Islet of Langerhans (tissue), 1 donor: Measurements from ENCODE around the gene COMMD7.

Source experiments
- FAIRE-seq: peaks from one replicate; lab custom pipeline; 2011; peaks lifted over from hg19 to GRCh38; lab: Jason Lieb, UNC

COMMD7 gene

DNA sequence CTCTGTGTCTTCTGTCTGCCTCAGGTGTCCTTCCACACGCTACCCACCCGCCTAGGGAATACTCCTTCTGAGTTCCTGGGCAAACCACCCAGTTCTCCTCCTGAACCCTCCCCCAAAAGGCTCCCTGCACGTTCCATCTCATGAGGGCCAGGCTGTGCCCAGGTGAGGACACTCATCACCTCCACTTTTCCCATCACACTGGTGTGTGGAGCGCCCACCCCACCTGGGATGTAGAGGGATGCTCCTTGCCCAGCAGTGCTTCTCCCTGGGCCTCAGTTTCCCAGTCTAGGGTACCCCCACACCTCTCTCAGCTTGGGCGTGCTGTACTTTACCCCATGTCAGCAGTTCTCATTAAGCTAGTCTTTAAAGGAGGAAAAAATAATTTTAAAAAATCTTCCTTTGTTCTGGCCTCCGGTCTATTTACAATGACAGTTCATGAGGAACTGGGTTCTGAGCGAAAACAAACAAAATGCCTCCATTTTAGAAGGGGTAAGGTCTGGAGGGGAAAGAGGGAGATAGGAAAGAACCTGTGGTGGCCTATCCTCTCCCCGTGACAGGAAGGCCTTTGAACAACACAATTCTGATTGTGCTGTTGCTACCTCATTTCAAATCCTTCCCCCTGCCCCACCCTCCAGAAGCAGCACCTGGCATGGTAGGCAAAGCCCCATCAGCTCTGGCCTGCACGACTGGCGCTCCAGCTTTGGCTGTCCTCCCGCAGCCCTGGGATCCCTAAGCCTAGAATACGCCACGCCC is 67.9 kb downstream of the COMMD7 start:
- no peak for FAIRE-seq

DNA sequence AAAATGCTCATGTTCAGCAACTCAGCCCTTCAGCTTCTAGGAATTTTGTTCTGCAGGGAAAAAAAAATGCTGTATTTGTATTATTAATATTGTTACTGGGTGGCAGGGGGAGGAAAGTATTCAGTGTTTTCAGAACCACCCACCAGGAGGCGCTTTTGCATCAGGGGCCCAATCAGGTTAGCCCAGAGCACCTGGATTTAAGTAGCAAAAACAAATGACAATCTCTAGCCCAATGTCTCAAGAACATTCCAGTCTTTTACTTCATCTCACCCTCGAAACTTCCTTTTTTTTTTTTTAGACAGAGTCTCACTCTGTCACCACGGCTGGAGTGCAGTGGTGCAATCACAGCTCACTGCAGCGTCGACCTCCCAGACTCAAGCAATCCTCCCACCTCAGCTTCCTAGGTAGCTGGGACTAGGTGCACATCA is 68.9 kb downstream of the COMMD7 start:
- FAIRE-seq, result no peak

GRCh38 chr20:32672982-32673851 is 70.0 kb downstream of the COMMD7 start:
- no peak for FAIRE-seq

- FAIRE-seq, result no peak
Observed at GRCh38 chr20:32672394-32672981, 70.8 kb downstream of the COMMD7 start.

GRCh38 chr20:32670773-32671455 is 72.4 kb downstream of the COMMD7 start:
- no peak for FAIRE-seq

DNA sequence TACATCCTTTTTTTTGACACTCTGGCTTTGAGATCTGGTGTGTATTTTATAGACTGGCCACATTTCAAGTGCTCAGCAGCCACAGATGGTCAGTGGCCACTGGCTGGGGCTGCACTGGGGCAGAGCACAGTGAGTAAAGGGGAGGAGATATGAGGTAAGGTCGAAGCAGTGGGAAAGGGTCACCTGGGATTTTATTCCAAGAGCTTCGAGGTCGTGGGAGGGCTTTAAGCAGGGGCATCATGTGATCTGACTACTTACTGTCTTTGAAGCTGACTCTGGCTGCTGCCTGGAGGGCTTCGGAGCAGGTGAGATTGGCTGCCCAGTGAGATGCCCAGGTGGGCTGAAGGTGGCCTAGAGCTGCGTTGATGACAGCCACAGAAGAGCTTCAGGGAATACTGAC is 76.2 kb downstream of the COMMD7 start:
- FAIRE-seq, result no peak

- FAIRE-seq, result no peak
Observed at GRCh38 chr20:32664678-32665159, 78.5 kb downstream of the COMMD7 start.

- FAIRE-seq, result no peak
Observed at GRCh38 chr20:32664012-32664677, 79.1 kb downstream of the COMMD7 start.

DNA sequence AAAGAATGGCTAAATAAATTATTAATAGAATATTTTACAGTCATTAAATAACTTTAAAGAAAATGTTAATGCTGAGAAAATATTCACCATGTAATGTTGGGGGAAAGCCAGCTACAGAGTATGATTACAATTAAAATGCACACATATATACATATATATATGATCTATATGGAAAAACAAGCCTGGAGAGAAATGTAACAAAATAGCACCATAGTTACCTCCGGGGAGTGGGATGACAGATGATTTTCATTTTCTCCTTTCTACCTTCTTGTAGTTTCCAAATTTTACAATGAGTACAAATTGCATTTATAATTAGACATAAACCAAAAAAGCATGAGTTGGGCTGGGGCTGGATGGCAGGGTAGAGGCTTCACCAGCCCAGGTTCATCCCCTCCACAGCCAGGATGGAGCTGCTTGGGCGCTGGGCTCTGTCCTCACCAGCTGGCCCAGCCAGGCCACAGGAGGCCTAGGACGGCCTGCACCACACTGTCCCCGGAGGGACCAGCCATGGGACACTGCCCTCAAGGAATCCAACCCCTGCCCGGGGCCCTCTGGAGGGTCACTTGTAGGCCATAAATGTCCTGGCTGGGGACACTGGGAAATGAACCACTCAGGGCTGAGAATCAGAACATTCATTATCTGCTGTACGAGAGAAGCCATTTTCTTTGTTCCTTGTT is 79.8 kb downstream of the COMMD7 start:
- no peak for FAIRE-seq

DNA sequence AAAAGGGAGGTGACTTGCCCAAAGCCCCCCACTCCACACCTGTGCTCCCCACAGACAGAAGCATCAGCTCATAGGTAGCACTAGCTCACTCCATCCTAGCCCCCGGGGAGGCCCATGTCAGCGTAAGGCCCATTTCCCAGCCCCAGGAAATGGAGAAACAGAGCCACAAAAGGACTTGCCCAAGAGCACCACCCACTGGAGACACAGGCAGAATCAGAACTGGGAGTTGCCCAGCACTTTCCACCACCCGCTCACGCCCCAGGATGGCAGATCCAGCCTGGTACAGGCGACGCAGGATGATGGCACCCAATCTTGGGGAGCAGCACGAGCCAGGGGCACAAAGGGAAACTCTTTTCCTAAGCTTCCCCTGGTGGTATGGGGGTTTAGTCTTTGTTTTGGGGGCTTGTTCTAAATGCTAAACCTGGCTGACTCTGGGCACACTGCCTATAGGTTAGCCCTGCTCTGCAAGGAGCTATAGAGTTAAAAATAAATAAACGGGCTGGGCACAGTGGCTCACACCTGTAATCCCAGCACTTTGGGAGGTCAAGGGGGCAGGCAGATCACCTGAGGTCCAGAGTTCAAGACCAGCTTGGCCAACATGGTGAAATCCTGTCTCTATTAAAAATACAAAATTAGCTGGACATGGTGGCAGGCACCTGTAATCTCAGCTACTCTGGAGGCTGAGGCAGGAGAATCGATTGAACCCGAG is 81.3 kb downstream of the COMMD7 start:
- FAIRE-seq, result no peak

GRCh38 chr20:32660661-32661060 is 82.6 kb downstream of the COMMD7 start:
- FAIRE-seq, result no peak

DNA sequence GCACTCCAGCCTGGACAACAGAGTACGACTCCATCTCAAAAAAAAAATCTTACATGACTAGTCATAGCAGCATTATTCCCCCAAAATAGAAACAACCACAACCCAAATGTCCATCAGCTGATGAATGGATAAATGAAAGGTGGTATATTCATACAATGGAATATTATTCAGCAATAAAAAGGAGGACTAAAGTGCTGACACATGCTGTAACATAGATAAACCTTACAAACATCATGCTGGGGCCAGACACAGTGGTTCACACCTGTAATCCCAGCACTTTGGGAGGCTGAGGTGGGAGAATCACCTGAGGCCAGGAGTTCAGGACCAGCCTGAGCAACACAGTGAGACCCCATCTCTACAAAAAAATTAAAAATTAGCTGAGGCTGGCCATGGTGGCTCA is 86.4 kb downstream of the COMMD7 start:
- FAIRE-seq, result no peak

GRCh38 chr20:32655903-32656512 is 87.3 kb downstream of the COMMD7 start:
- FAIRE-seq, result no peak

DNA sequence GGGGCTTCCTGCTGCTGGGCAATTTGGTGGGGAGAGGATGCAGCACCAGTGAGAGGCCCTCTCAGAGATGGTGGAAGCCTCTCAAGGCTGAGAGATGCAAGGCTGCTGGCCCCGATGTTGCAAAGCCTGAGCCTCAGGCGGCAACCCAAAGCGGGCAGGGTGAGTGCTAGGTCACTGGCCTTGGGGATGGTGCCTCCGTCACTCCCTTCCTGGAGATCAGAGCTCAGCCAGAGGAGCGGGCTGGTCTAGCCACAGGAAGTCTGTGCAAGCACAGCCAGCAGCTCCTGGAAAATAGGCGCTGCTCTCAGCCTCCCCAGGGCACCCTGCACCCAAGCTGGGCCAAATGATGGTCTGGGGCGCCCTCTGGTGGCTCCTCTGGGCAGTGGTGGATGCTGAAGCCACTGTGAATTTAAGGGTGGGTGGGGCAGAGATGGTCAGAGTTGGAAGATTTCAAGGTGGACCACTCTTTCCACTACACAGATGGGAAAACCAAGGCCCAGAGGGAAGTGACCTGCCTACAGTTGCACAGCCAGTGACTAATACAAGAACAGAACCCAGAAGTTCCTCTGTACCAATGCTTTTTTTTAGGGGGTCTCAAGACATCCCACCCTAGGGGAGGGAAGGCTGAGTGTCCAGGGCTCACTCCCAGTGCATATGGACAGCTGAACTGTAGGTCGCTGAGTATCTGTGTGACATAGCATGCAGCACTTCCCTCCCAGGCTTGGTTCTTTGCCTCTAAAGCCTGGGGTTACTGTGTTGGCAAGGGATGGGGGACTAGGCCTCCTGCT is 90.3 kb downstream of the COMMD7 start:
- FAIRE-seq, result no peak
